Mammary epithelial cell (primary cell): Measurements from ENCODE around the gene DNAH3.

ENCODE experiments used
- EZH2 ChIP-seq: IDR thresholded peaks from 2 replicates; pipeline ENCODE4 v1.6.1; 2012; ENCODE audit warnings: low read length, inconsistent platforms, borderline replicate concordance
- TF ChIP-seq, protein P1 (sequence below), 2 donors: IDR thresholded peaks in 1 of 2; conservative IDR thresholded peaks in 1 of 2; 2 replicates each; pipeline ENCODE4 v1.5.1; 2011 to 2012; ENCODE audit warnings: inconsistent platforms in 2 of 2, low read length in 2 of 2, mild to moderate bottlenecking in 2 of 2, control low read depth in 1 of 2, low read depth in 1 of 2; ENCODE audit not compliant: insufficient read depth in 1 of 2; ENCODE audit errors: extremely low read depth in 1 of 2

DNA sequence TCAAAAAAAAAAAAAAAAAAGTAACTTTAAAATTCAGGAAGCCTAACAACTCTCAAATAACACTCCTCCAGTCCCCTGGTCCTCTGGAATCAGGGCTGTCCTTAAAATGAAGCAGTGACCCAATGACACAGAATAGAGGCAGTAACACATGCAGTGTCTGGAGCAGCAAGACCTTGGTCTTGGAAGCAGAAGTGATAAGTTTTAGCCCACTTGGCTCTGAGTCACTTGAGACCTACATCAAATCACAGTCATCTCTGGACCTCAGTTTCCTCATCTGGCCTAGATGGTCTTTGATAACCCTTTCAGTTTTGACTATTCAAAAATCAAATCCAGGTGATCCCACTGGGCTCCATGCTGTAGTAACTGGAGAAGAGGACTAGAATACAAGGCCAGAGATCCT, 211.0 kb downstream of the DNAH3 start:
- TF ChIP-seq EZH2, result no peak
- TF ChIP-seq, protein P1, sequence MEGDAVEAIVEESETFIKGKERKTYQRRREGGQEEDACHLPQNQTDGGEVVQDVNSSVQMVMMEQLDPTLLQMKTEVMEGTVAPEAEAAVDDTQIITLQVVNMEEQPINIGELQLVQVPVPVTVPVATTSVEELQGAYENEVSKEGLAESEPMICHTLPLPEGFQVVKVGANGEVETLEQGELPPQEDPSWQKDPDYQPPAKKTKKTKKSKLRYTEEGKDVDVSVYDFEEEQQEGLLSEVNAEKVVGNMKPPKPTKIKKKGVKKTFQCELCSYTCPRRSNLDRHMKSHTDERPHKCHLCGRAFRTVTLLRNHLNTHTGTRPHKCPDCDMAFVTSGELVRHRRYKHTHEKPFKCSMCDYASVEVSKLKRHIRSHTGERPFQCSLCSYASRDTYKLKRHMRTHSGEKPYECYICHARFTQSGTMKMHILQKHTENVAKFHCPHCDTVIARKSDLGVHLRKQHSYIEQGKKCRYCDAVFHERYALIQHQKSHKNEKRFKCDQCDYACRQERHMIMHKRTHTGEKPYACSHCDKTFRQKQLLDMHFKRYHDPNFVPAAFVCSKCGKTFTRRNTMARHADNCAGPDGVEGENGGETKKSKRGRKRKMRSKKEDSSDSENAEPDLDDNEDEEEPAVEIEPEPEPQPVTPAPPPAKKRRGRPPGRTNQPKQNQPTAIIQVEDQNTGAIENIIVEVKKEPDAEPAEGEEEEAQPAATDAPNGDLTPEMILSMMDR (conservative IDR thresholded peaks at IDR 0.05 in 1 of 2, IDR thresholded peaks at IDR 0.05 in 1 of 2; ENCODE audit: extremely low read depth in 1 of 2, insufficient read depth in 1 of 2, low read depth in 1 of 2, low read length in 2 of 2), result no peak
